Measurements from ENCODE around the gene RUNX2. TPM values are rescaled to one million over a fixed set of nuclear protein-coding genes. Genes with fewer than 3 reads are reported as not detected.
"Not testable (repeated sequence)": the region's sequence is repeated elsewhere in the genome, so short reads cannot be mapped to it uniquely, and the experiment has no call there.

Gene RUNX2
- polyA plus RNA-seq, 4 donors, result 2.8 to 3.8 (median 3.0) TPM

- no peak for DNase-seq (ENCODE audit: low read depth in 4 of 4, low spot score in 2 of 4)
Observed at GRCh38 chr6:45450132-45450531, 122.0 kb downstream of the RUNX2 start.

GRCh38 chr6:45450831-45451230, 122.7 kb downstream of the RUNX2 start:
- DNase-seq (ENCODE audit: low read depth in 4 of 4, low spot score in 2 of 4), result no peak

- DNase-seq (ENCODE audit: low read depth in 4 of 4, low spot score in 2 of 4), result no peak
Observed at GRCh38 chr6:45454008-45454911, 126.1 kb downstream of the RUNX2 start.

GRCh38 chr6:45455408-45455807, 127.3 kb downstream of the RUNX2 start:
- DNase-seq (ENCODE audit: low read depth in 4 of 4, low spot score in 2 of 4), result no peak

- no peak for DNase-seq (ENCODE audit: low read depth in 4 of 4, low spot score in 2 of 4)
Observed at GRCh38 chr6:45457141-45457540, 129.0 kb downstream of the RUNX2 start.

- no peak for DNase-seq (ENCODE audit: low read depth in 4 of 4, low spot score in 2 of 4)
Observed at GRCh38 chr6:45458672-45459071, 130.5 kb downstream of the RUNX2 start.

- no peak for DNase-seq (ENCODE audit: low read depth in 4 of 4, low spot score in 2 of 4)
Observed at GRCh38 chr6:45460166-45460565, 132.0 kb downstream of the RUNX2 start.

- no peak for DNase-seq (ENCODE audit: low read depth in 4 of 4, low spot score in 2 of 4)
Observed at GRCh38 chr6:45461486-45461885, 133.4 kb downstream of the RUNX2 start.

GRCh38 chr6:45462190-45463134, 134.3 kb downstream of the RUNX2 start:
- DNase-seq (ENCODE audit: low read depth in 4 of 4, low spot score in 2 of 4), result no peak

GRCh38 chr6:45464685-45465084, 136.6 kb downstream of the RUNX2 start:
- no peak for DNase-seq (ENCODE audit: low read depth in 4 of 4, low spot score in 2 of 4)

GRCh38 chr6:45466686-45467085, 138.6 kb downstream of the RUNX2 start:
- DNase-seq (ENCODE audit: low read depth in 4 of 4, low spot score in 2 of 4), result no peak

- not testable (repeated sequence) for DNase-seq (ENCODE audit: low read depth in 4 of 4, low spot score in 2 of 4)
Observed at GRCh38 chr6:45467417-45467816, 139.3 kb downstream of the RUNX2 start.

- no peak for DNase-seq (ENCODE audit: low read depth in 4 of 4, low spot score in 2 of 4)
Observed at GRCh38 chr6:45467853-45468252, 139.7 kb downstream of the RUNX2 start.

GRCh38 chr6:45469663-45470062, 141.5 kb downstream of the RUNX2 start:
- DNase-seq (ENCODE audit: low read depth in 4 of 4, low spot score in 2 of 4), result no peak

- DNase-seq (ENCODE audit: low read depth in 4 of 4, low spot score in 2 of 4), result no peak
Observed at GRCh38 chr6:45470131-45470738, 142.1 kb downstream of the RUNX2 start.

GRCh38 chr6:45472382-45472781, 144.3 kb downstream of the RUNX2 start:
- DNase-seq (ENCODE audit: low read depth in 4 of 4, low spot score in 2 of 4), result no peak

GRCh38 chr6:45473121-45473993, 145.2 kb downstream of the RUNX2 start:
- no peak for DNase-seq (ENCODE audit: low read depth in 4 of 4, low spot score in 2 of 4)

GRCh38 chr6:45474376-45474775, 146.2 kb downstream of the RUNX2 start:
- no peak for DNase-seq (ENCODE audit: low read depth in 4 of 4, low spot score in 2 of 4)

GRCh38 chr6:45476341-45476740, 148.2 kb downstream of the RUNX2 start:
- no peak for DNase-seq (ENCODE audit: low read depth in 4 of 4, low spot score in 2 of 4)

- DNase-seq (ENCODE audit: low read depth in 4 of 4, low spot score in 2 of 4), result no peak
Observed at GRCh38 chr6:45477278-45477677, 149.1 kb downstream of the RUNX2 start.

Measured in left renal cortex interstitium (tissue), 4 donors.